ENCODE results near the gene SYTL2.
"Not testable (repeated sequence)": the region's sequence is repeated elsewhere in the genome, so short reads cannot be mapped to it uniquely, and the experiment has no call there.

DNA sequence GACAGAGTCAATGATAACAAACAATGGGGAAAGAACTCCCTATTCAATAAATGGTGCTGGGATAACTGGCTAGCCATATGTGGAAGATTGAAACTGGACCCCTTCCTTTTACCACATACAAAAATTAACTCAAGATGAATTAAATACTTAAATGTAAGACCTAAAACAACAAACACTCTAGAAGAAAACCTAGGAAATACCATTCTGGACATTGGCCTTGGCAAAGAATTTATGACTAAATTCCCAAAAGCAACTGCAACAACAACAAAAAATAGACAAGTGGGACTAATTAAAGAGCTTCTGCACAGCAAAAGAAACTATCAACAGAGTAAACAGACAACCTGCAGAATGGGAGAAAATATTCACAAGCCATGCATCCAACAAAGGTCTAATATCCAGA lies 48.6 kb upstream of the SYTL2 start:
- TF ChIP-seq CTCF (IDR thresholded peaks at IDR 0.05), result not testable (repeated sequence)
- TF ChIP-seq, protein P1, sequence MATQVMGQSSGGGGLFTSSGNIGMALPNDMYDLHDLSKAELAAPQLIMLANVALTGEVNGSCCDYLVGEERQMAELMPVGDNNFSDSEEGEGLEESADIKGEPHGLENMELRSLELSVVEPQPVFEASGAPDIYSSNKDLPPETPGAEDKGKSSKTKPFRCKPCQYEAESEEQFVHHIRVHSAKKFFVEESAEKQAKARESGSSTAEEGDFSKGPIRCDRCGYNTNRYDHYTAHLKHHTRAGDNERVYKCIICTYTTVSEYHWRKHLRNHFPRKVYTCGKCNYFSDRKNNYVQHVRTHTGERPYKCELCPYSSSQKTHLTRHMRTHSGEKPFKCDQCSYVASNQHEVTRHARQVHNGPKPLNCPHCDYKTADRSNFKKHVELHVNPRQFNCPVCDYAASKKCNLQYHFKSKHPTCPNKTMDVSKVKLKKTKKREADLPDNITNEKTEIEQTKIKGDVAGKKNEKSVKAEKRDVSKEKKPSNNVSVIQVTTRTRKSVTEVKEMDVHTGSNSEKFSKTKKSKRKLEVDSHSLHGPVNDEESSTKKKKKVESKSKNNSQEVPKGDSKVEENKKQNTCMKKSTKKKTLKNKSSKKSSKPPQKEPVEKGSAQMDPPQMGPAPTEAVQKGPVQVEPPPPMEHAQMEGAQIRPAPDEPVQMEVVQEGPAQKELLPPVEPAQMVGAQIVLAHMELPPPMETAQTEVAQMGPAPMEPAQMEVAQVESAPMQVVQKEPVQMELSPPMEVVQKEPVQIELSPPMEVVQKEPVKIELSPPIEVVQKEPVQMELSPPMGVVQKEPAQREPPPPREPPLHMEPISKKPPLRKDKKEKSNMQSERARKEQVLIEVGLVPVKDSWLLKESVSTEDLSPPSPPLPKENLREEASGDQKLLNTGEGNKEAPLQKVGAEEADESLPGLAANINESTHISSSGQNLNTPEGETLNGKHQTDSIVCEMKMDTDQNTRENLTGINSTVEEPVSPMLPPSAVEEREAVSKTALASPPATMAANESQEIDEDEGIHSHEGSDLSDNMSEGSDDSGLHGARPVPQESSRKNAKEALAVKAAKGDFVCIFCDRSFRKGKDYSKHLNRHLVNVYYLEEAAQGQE (IDR thresholded peaks at IDR 0.05; ENCODE audit: insufficient read depth in 1 of 2, low read depth in 2 of 2, low read length in 1 of 2), result not testable (repeated sequence)

All from Panc1 (cell line).